GM19043 (cell line): ENCODE data around the gene PEAK1.
"Not testable (repeated sequence)": the region's sequence is repeated elsewhere in the genome, so short reads cannot be mapped to it uniquely, and the experiment has no call there.

Experiments used
- ATAC-seq: cut with Tn5 transposase; IDR thresholded peaks from one replicate; pipeline ENCODE4 v1.9.1; 2021; ENCODE audit warnings: low read depth; ENCODE audit not compliant: unreplicated experiment

The PEAK1 gene

GRCh38 chr15:77406173-77406759 lies 13.6 kb downstream of the PEAK1 start:
- not testable (repeated sequence) for ATAC-seq

GRCh38 chr15:77402740-77403379 lies 17.0 kb downstream of the PEAK1 start:
- ATAC-seq, result no peak

- no peak for ATAC-seq
Observed at GRCh38 chr15:77400258-77400657, 19.6 kb downstream of the PEAK1 start.

- no peak for ATAC-seq
Observed at GRCh38 chr15:77398927-77399326, 21.0 kb downstream of the PEAK1 start.

- no peak for ATAC-seq
Observed at GRCh38 chr15:77396692-77397091, 23.2 kb downstream of the PEAK1 start.

GRCh38 chr15:77395013-77395774 lies 24.7 kb downstream of the PEAK1 start:
- ATAC-seq, result no peak

GRCh38 chr15:77393471-77393840 lies 26.4 kb downstream of the PEAK1 start:
- no peak for ATAC-seq

GRCh38 chr15:77392762-77393470 lies 27.0 kb downstream of the PEAK1 start:
- no peak for ATAC-seq

- ATAC-seq, result no peak
Observed at GRCh38 chr15:77391372-77391951, 28.4 kb downstream of the PEAK1 start.

GRCh38 chr15:77387365-77388105 lies 32.4 kb downstream of the PEAK1 start:
- ATAC-seq, result no peak

GRCh38 chr15:77386626-77387025 lies 33.3 kb downstream of the PEAK1 start:
- ATAC-seq, result no peak

GRCh38 chr15:77384589-77385359 lies 35.1 kb downstream of the PEAK1 start:
- ATAC-seq, result no peak

- ATAC-seq, result no peak
Observed at GRCh38 chr15:77384086-77384485, 35.8 kb downstream of the PEAK1 start.

- ATAC-seq, result no peak
Observed at GRCh38 chr15:77380033-77380432, 39.9 kb downstream of the PEAK1 start.

GRCh38 chr15:77376770-77377169 lies 43.1 kb downstream of the PEAK1 start:
- ATAC-seq, result no peak

- ATAC-seq, result no peak
Observed at GRCh38 chr15:77375133-77375532, 44.8 kb downstream of the PEAK1 start.

GRCh38 chr15:77373441-77373840 lies 46.5 kb downstream of the PEAK1 start:
- ATAC-seq, result no peak

GRCh38 chr15:77371850-77372563 lies 47.9 kb downstream of the PEAK1 start:
- ATAC-seq, result no peak

GRCh38 chr15:77370580-77370979 lies 49.3 kb downstream of the PEAK1 start:
- ATAC-seq, result no peak
